ENCODE measurements around the gene MT4.

DNA sequence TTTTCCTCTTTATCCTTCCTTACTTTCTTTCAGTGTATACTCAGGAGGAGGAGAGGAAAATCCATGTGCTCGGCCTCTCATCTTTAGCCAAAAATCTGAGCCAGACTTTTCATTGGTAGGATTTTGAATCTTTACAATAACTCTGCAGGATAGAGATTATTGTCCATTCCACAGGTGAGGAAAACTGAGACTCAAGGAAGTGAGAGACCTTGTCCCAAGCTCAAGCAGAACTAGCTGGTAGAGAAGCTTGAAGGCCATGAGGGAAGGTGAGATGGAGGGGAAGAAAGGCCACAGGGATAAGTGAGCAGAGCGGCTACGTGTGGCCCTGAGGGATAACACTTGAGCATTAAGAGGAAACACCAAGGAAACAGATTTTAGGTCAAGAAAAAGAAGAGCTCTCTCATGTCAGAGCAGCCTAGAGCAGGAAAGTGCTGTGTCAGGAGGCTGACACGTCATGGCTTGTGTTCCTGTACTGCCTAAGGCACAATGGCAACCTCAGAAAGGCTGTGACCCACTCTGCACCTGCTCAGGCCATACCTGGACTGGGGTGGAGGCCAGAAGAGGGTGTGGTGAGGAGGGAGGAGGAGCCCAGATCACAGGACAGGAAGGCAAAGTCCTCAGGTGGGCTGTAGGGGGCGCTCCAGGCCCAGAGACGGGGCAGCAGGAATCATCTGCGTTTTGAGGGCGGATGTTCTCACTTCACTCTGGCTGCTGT is 11.9 kb downstream of the MT4 start:
- TF ChIP-seq, protein P1, sequence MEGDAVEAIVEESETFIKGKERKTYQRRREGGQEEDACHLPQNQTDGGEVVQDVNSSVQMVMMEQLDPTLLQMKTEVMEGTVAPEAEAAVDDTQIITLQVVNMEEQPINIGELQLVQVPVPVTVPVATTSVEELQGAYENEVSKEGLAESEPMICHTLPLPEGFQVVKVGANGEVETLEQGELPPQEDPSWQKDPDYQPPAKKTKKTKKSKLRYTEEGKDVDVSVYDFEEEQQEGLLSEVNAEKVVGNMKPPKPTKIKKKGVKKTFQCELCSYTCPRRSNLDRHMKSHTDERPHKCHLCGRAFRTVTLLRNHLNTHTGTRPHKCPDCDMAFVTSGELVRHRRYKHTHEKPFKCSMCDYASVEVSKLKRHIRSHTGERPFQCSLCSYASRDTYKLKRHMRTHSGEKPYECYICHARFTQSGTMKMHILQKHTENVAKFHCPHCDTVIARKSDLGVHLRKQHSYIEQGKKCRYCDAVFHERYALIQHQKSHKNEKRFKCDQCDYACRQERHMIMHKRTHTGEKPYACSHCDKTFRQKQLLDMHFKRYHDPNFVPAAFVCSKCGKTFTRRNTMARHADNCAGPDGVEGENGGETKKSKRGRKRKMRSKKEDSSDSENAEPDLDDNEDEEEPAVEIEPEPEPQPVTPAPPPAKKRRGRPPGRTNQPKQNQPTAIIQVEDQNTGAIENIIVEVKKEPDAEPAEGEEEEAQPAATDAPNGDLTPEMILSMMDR (IDR thresholded peaks at IDR 0.05 in 8 of 11, conservative IDR thresholded peaks at IDR 0.05 in 3 of 11) = peak; percentile 72 to 91 (median 88)
- no peak for TF ChIP-seq POLR2A (IDR thresholded peaks at IDR 0.05)
- TF ChIP-seq POLR2AphosphoS5 (IDR thresholded peaks at IDR 0.05) = peak in 2 of 3 donors; percentile 18 to 37
